Inflammatory macrophage treated with lipopolysaccharide for 1 hour (primary cell): ENCODE measurements around the gene SMYD1.

Source experiments
- DNase-seq, 2 donors: peaks; one replicate each; pipeline ENCODE4 v3.0.0-alpha.2; 2020 to 2022

The SMYD1 gene

GRCh38 chr2:88147145-88147544, 79.5 kb downstream of the SMYD1 start:
- DNase-seq = no peak

GRCh38 chr2:88148929-88149438, 81.4 kb downstream of the SMYD1 start:
- DNase-seq = no peak

GRCh38 chr2:88159481-88159880, 91.9 kb downstream of the SMYD1 start:
- no peak for DNase-seq

- DNase-seq = peak; percentile 52 to 91
These were observed 92.4 kb downstream of the SMYD1 start for GRCh38 chr2:88159955-88160415.

GRCh38 chr2:88160517-88160916, 92.9 kb downstream of the SMYD1 start:
- DNase-seq = no peak

- no peak for DNase-seq
These were observed 94.0 kb downstream of the SMYD1 start for GRCh38 chr2:88161446-88162244.
